GM19023 (cell line): ENCODE measurements around the gene MSX2.

Experiments
- ATAC-seq: cut with Tn5 transposase; IDR thresholded peaks from one replicate; pipeline ENCODE4 v1.9.1; 2021; ENCODE audit warnings: mild to moderate bottlenecking, moderate library complexity; ENCODE audit not compliant: unreplicated experiment

MSX2 gene

GRCh38 chr5:174724484-174725260 is at the start of gene MSX2:
TSS of gene MSX2 (plus strand) at chr5:174724582. CDS start at chr5:174724660, 78 bp downstream.
- ATAC-seq, result no peak

GRCh38 chr5:174675110-174675509 is 49.3 kb upstream of the MSX2 start:
- ATAC-seq, result no peak

GRCh38 chr5:174675916-174676315 is 48.5 kb upstream of the MSX2 start:
- ATAC-seq, result no peak

- ATAC-seq, result no peak
Measured at GRCh38 chr5:174678107-174678506, 46.3 kb upstream of the MSX2 start.

- no peak for ATAC-seq
Measured at GRCh38 chr5:174680901-174681565, 43.3 kb upstream of the MSX2 start.

- ATAC-seq, result no peak
Measured at GRCh38 chr5:174687503-174687902, 36.9 kb upstream of the MSX2 start.

- ATAC-seq, result no peak
Measured at GRCh38 chr5:174688441-174689354, 35.7 kb upstream of the MSX2 start.

- ATAC-seq, result no peak
Measured at GRCh38 chr5:174690271-174690670, 34.1 kb upstream of the MSX2 start.

- no peak for ATAC-seq
Measured at GRCh38 chr5:174692381-174692780, 32.0 kb upstream of the MSX2 start.

GRCh38 chr5:174692982-174693422 is 31.4 kb upstream of the MSX2 start:
- no peak for ATAC-seq

- ATAC-seq, result no peak
Measured at GRCh38 chr5:174693697-174694385, 30.5 kb upstream of the MSX2 start.

GRCh38 chr5:174694611-174695010 is 29.8 kb upstream of the MSX2 start:
- no peak for ATAC-seq

GRCh38 chr5:174698156-174698555 is 26.2 kb upstream of the MSX2 start:
- no peak for ATAC-seq

- ATAC-seq, result no peak
Measured at GRCh38 chr5:174699131-174699530, 25.3 kb upstream of the MSX2 start.

GRCh38 chr5:174706997-174707572 is 17.3 kb upstream of the MSX2 start:
- no peak for ATAC-seq

- no peak for ATAC-seq
Measured at GRCh38 chr5:174707671-174708070, 16.7 kb upstream of the MSX2 start.

GRCh38 chr5:174708476-174709207 is 15.7 kb upstream of the MSX2 start:
- ATAC-seq, result no peak

- no peak for ATAC-seq
Measured at GRCh38 chr5:174714751-174715150, 9.6 kb upstream of the MSX2 start.

GRCh38 chr5:174715804-174716203 is 8.6 kb upstream of the MSX2 start:
- no peak for ATAC-seq
